ENCODE results near the gene IL13.

Gene IL13

GRCh38 chr5:132656774-132657355 is 1.1 kb upstream of the IL13 start:
- DNase-seq = no peak

- DNase-seq = no peak
Measured at GRCh38 chr5:132658381-132659302, 669 bp downstream of the IL13 start.

- DNase-seq = no peak
Measured at GRCh38 chr5:132659598-132660493, 1.9 kb downstream of the IL13 start.

GRCh38 chr5:132661231-132662003 is 3.4 kb downstream of the IL13 start:
- DNase-seq = no peak

- DNase-seq = no peak
Measured at GRCh38 chr5:132662004-132662401, 4.0 kb downstream of the IL13 start.

GRCh38 chr5:132662925-132663770 is 5.2 kb downstream of the IL13 start:
- no peak for DNase-seq

GRCh38 chr5:132663771-132664695 is 6.1 kb downstream of the IL13 start:
- DNase-seq = no peak

- DNase-seq = no peak
Measured at GRCh38 chr5:132664696-132665209, 6.8 kb downstream of the IL13 start.

- no peak for DNase-seq
Measured at GRCh38 chr5:132665574-132666080, 7.7 kb downstream of the IL13 start.

GRCh38 chr5:132666310-132667123 is 8.5 kb downstream of the IL13 start:
- DNase-seq = no peak

- DNase-seq = no peak
Measured at GRCh38 chr5:132667309-132667708, 9.3 kb downstream of the IL13 start.

- DNase-seq = no peak
Measured at GRCh38 chr5:132667761-132668705, 10.1 kb downstream of the IL13 start.

- no peak for DNase-seq
Measured at GRCh38 chr5:132668706-132669454, 10.9 kb downstream of the IL13 start.

- DNase-seq = no peak
Measured at GRCh38 chr5:132669455-132669820, 11.5 kb downstream of the IL13 start.

GRCh38 chr5:132669966-132670882 is 12.3 kb downstream of the IL13 start:
- no peak for DNase-seq

- no peak for DNase-seq
Measured at GRCh38 chr5:132671000-132671399, 13.0 kb downstream of the IL13 start.

All from SW 1271 (cell line).